HG03439 (cell line): ENCODE data around the gene UPB1.
"Not testable (repeated sequence)": the region's sequence is repeated elsewhere in the genome, so short reads cannot be mapped to it uniquely, and the experiment has no call there.

Experiments used
- ATAC-seq: cut with Tn5 transposase; IDR thresholded peaks from one replicate; pipeline ENCODE4 v1.9.1; 2021; ENCODE audit warnings: mild to moderate bottlenecking, moderate library complexity; ENCODE audit not compliant: unreplicated experiment

UPB1 gene

GRCh38 chr22:24474649-24475255 lies 20.4 kb upstream of the UPB1 start:
- ATAC-seq: no peak

DNA sequence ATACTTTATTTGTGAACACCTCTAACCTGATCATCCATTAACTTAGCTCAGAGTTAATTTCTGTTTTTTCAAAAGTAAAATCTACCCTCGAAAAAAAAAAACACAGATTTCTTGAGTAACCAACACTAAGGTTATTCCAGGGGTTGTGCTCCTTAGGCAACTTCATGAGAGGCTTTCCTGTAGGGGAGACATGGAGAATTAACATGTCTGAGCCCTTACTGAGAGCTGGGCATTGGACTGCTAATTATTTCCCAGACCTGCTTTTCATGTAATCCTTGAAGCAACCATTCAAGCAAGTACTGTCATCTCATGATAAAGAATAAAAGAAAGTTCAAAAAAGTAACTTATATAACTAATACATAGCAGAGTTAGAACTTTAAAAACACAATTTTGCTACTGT lies 13.5 kb upstream of the UPB1 start:
- ATAC-seq: no peak

DNA sequence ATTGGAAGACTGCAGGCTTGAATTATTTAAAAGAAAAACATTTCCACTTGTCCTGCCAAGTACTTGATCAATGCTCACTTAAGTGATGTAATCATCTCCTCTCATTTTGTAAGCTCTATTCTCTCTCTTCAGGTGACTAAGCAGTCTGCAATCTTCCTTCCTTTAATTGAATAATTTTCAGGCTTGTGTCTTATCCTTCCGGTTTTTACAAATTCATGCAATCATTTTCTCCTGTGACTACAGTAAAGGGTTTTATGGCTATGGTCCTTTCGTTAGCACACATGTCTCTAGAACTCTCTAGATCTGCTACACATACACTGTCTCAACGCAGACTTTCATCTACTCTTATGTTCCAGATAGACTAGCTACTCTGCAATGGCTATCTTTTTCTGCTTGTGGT lies 12.6 kb upstream of the UPB1 start:
- no peak for ATAC-seq

GRCh38 chr22:24482998-24483397 lies 12.1 kb upstream of the UPB1 start:
- ATAC-seq: no peak

DNA sequence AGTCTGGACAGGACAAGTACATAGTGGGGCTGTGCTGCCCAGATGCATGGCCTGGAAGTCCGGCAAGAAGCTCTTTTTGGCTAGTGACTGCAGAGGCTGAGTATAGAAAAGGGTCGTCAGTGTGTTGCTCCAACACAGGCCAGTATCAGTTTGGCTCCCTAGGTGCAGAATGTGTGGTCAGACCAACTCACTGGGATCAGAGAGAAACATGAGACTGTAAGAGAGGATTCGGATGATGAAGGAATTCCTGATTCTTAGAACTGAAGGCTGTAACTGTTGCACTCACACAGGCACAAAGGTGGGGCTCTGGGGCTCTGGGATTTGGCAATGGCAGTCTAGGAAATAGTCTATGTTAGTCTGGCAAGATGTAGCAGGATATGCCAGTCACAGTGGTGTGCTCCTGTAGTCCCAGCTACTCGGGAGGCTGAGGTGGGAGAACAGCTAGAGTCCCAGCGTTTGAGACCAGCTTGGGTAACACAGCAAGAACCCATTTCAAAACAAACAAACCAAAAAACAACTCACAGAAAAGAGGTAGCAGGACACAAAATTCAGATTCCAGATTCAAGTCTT lies 11.1 kb upstream of the UPB1 start:
- ATAC-seq: no peak

GRCh38 chr22:24485170-24485569 lies 10.0 kb upstream of the UPB1 start:
- no peak for ATAC-seq

DNA sequence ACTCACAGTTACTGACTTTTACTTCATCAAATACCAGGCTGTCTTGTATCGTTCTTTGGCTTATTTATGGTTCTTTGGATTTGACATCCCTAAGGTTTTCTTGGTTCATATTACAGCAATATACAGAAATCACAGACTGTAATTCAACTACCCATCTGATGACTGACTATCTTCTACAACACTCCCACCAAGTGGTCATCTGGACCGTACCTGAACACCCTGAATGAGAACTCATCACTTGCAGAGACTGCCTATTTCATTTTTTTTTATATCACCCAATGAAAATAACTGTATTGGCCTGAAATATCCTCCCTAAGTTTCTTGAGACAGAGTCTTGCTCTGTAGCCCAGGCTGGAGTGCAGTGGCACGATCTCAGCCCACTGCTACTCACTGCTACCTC lies 9.5 kb upstream of the UPB1 start:
- ATAC-seq: no peak

DNA sequence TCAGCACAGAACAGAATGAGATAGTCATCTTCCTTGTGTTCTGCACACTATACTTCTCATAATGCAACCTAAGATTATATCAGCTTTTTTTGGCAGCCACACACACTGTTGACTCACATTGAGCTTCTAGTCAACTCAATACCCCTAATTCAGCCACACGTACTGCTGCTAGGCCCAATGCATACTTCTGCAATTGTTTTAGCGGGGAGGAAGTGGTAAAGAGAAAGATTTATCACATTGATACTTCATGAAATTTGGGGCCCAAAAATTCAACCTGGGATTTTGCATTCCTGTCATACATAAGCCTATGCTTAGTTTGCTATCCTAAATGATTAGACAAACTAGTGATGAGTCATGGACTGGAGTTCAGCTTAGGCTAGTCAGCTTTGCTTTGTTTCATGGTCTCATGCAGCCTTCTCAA lies 8.6 kb upstream of the UPB1 start:
- no peak for ATAC-seq

DNA sequence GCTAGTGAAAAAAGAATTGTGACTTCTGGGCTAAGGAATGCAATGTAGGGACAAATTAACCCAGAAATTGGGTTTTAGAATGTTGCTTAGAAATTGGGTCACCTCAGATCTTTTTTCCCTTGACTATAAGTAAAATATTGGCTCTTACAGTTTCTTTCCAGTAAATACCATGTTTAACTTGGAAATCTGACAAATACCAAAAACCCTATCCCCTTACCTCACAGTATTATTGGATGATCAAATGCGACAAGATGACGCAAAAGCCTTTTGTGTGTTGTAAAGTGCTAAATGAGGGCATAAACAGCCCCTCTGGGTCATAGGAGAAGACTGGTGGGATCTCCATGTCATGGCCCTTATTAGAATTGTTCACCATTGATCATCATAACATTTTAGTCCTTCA lies 6.1 kb upstream of the UPB1 start:
- no peak for ATAC-seq

- ATAC-seq: not testable (repeated sequence)
Measured at GRCh38 chr22:24489434-24489833, 5.7 kb upstream of the UPB1 start.

GRCh38 chr22:24492391-24492790 lies 2.7 kb upstream of the UPB1 start:
- no peak for ATAC-seq

DNA sequence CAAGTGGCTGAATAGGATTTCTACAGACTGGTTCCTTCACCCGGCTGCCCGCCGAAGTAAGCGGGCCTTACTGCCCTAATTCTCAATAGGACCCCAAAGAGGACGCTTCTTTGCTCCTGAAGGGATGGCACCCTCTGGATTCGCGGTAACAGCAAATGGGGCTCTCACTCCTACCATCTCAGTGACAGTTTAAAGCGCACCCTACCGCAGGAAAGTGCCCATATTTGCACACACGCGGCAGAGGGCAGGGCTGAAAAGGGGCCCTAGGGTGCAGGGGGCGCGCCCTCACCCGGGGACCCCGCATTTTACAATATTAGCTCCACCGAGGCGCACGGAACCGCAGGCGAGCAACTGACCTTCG lies 985 bp upstream of the UPB1 start:
- ATAC-seq: no peak

GRCh38 chr22:24495365-24495675 lies 188 bp downstream of the UPB1 start:
- no peak for ATAC-seq

DNA sequence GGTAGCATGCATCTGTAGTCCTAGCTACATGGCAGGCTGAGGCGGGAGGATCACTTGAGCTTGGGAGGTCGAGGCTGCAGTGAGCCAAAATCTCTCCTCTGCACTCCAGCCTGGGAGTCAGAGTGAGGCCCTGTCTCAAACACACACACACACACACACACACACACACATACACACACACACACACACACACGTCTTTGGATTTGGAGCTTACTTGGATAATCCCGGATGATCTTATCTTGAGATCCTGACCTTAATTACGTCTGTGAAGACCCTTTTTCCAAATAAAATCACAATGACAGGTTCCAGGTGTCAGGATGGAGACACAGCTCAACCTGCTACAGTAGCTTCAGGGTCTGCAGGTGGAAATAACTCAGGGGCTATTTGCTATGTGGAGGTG lies 1.1 kb downstream of the UPB1 start:
- ATAC-seq: no peak

DNA sequence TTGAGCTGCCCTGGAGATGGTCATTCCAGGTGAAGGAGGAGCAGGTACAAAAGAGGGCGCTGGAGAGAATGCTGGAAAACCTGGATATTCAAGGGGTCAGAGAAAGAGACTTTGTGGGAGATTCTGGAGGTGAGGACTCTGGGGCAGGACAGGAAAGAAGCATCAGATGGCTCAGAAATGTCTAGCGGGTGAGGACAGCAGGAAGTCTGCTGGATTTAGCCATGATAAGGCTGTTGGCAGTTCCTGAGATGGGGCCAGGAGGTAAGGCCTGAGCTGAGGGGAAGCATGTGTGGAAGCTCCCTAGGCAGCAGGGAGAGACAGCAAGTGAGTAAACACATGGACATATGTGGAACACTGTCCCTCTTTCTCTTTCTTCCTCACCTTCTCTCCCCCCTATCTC lies 1.5 kb downstream of the UPB1 start:
- no peak for ATAC-seq

DNA sequence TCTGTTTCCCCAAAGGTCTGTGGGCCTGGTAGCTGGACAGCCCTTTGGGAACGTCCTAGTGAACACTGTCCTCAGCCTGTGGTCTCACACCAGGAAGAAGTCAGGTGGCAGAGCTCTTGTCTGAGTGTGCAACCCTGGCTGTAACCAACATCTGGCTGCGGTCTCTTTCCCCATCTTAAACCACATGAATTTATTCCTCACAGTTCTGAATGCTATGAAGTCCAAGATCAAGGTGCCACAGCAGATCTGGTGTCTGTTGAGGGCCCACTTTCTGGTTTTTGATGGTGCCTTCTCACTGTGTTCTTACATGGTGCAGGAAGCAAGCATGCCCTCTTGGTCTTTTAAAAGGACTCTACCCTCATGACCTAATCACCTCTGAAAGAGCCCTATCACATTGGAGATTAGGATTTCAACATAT lies 2.7 kb downstream of the UPB1 start:
- no peak for ATAC-seq

GRCh38 chr22:24498824-24499223 lies 3.7 kb downstream of the UPB1 start:
- ATAC-seq: no peak

DNA sequence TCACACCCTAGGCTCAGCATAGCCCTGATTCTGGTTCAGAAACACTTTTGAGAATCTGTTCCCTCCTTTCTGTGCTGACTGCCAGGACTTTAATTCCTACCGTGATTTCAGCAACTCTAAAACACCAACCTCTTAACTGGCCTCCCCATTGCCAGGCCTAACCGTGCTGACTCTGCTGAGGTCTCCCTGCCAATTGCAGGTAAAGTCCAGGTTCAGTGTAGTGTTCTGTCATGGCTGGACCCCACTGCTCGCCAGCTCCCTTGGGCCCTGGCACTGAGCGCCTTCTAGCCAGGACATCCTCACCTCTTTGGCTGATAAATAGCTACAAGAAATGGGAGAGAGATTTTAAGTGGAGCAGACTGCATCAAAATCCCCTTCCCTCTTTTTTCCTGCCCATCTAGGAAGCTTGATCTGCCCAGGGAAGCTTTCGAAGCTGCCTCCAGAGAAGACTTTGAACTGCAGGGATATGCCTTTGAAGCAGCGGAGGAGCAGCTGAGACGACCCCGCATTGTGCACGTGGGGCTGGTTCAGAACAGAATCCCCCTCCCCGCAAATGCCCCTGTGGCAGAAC lies 4.7 kb downstream of the UPB1 start:
- ATAC-seq: no peak

DNA sequence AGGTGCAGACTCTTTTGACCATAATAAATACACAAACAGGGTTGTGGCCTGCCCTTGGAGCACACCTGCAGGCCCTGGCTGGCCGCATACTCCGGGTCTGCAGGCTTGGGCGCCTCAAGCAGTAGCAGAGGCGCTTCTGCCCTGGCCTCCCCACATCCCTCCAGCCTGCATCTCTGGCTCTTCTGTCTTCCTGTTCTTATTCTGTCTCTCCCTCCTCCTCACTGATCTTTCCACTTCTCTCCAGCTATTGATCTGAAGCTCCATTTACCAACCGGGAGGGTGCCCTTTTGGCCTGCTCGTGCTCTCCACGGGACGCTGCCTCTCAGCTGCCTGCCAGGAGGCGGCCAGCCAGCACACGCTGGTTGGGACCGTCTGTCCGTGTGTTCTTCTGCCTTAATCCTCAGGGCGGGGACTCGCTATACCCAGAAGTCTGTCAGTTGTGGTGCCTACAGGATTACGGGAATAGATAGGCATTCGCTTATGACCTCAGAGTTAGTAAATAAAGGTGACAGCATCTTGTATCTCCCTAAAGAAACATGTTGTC lies 5.2 kb downstream of the UPB1 start:
- ATAC-seq: no peak

- no peak for ATAC-seq
Measured at GRCh38 chr22:24501301-24502005, 6.3 kb downstream of the UPB1 start.

DNA sequence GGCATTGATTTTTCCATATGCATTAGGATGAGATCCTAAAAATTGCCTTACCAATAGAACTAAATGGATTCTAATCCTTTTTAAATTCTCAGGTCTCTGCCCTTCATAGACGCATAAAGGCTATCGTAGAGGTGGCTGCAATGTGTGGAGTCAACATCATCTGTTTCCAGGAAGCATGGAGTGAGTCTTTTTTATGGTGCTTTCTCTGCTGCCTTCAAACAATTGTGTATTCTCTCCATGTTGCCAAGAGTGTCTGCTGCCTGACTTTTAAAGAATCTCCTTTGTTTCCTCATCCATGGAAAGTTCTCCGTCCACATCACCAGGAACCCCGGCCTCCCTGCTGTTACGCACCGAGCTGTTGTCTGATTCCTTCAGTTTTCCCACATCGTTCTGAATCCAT lies 6.9 kb downstream of the UPB1 start:
- ATAC-seq: no peak

DNA sequence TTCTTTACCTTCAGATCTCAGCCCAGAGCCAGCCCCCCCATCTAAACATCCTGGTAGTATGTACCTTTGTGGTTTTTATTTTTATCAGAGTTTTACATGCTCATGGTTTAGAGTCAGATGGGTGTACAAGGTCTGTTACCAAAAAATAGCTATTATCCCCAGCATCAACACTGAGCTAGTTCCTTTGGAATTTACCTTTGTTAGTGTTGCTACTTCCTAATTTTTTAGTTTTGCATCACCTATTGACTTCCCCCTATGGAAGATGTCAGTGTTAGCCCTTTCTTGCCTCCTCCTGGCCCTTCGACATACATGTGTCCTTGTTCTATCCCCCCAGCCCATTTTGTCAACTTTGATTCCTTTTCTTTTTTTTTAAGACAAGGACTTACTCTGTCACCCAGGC lies 7.4 kb downstream of the UPB1 start:
- ATAC-seq: no peak
